Parathyroid adenoma (tissue), 2 donors: ENCODE data around the gene PRDM16.

ENCODE experiments used
- H2AFZ ChIP-seq: fragments of 300-600 bp; sonication (generic); one replicate; pipeline ENCODE4 v1.7.0; 2017; ENCODE audit warnings: antibody characterized with exemption, mild to moderate bottlenecking
- H3K27ac ChIP-seq: fragments of 300-600 bp; sonication (generic); one replicate; pipeline ENCODE4 v1.7.0; 2017
- H3K27me3 ChIP-seq: fragments of 300-600 bp; sonication (generic); one replicate; pipeline ENCODE4 v1.7.0; 2017; ENCODE audit warnings: low read length; ENCODE audit not compliant: control insufficient read depth, insufficient read depth
- H3K36me3 ChIP-seq: fragments of 300-600 bp; sonication (generic); one replicate; pipeline ENCODE4 v1.7.0; 2017; ENCODE audit warnings: low read length; ENCODE audit not compliant: control insufficient read depth, insufficient read depth
- H3K4me1 ChIP-seq: fragments of 300-600 bp; sonication (generic); one replicate; pipeline ENCODE4 v1.7.0; 2017; ENCODE audit warnings: control low read depth
- H3K4me2 ChIP-seq: fragments of 300-600 bp; sonication (generic); one replicate; pipeline ENCODE4 v1.7.0; 2017; ENCODE audit warnings: low read length
- H3K4me3 ChIP-seq: fragments of 300-600 bp; sonication (generic); one replicate; pipeline ENCODE4 v1.7.0; 2017; ENCODE audit warnings: low read depth, low read length
- H3K79me2 ChIP-seq: fragments of 300-600 bp; sonication (generic); one replicate; pipeline ENCODE4 v1.7.0; 2017; ENCODE audit warnings: control low read depth
- H3K9ac ChIP-seq: fragments of 300-600 bp; sonication (generic); one replicate; pipeline ENCODE4 v1.7.0; 2017; ENCODE audit warnings: mild to moderate bottlenecking
- H3K9me3 ChIP-seq: fragments of 300-600 bp; sonication (generic); one replicate; pipeline ENCODE4 v1.7.0; 2017; ENCODE audit warnings: low read length; ENCODE audit not compliant: control insufficient read depth
- CTCF ChIP-seq: fragments of 300-600 bp; sonication (generic); IDR thresholded peaks from one replicate; pipeline ENCODE4 v1.7.0; 2017; ENCODE audit warnings: antibody characterized with exemption, mild to moderate bottlenecking
- donor health status: primary hyperparathyroidism.

The PRDM16 gene

GRCh38 chr1:3249631-3250501 lies 180.9 kb downstream of the PRDM16 start:
- TF ChIP-seq CTCF, result no peak
- Histone ChIP-seq H3K4me1 (no peaks in the 10 kb centered on the region), H3K79me2 (no peaks in the 10 kb centered on the region), H3K9me3 (no peaks in the 10 kb centered on the region), H3K27me3 (peaks cover 5% of the 10 kb centered on the region), H3K4me2 (no peak overlapping the region), H3K27ac (no peak overlapping the region), H3K9ac (no peak overlapping the region), H3K36me3 (no peaks in the 10 kb centered on the region), H2AFZ (no peak overlapping the region), H3K4me3 (no peak overlapping the region)

GRCh38 chr1:3250624-3251023 lies 181.6 kb downstream of the PRDM16 start:
- Histone ChIP-seq H3K36me3 (no peaks in the 10 kb centered on the region), H3K79me2 (no peaks in the 10 kb centered on the region), H3K4me2 (no peak overlapping the region), H3K4me1 (no peaks in the 10 kb centered on the region), H3K9me3 (no peaks in the 10 kb centered on the region), H2AFZ (no peak overlapping the region), H3K4me3 (no peak overlapping the region), H3K9ac (no peak overlapping the region), H3K27me3 (peaks cover 5% of the 10 kb centered on the region), H3K27ac (no peak overlapping the region)
- no peak for TF ChIP-seq CTCF

- Histone ChIP-seq H3K79me2 (no peaks in the 10 kb centered on the region), H3K4me2 (no peak overlapping the region), H3K27ac (no peak overlapping the region), H2AFZ (no peak overlapping the region), H3K4me1 (no peaks in the 10 kb centered on the region), H3K9me3 (no peaks in the 10 kb centered on the region), H3K36me3 (no peaks in the 10 kb centered on the region), H3K27me3 (peaks cover 5% of the 10 kb centered on the region), H3K4me3 (no peak overlapping the region), H3K9ac (no peak overlapping the region)
- TF ChIP-seq CTCF, result no peak
These were observed 182.2 kb downstream of the PRDM16 start for GRCh38 chr1:3251099-3251806.

- H3K79me2 ChIP-seq, result no peaks in the 10 kb centered on the region
- H3K4me1 ChIP-seq, result no peaks in the 10 kb centered on the region
- H3K9me3 ChIP-seq, result no peaks in the 10 kb centered on the region
- no peak for TF ChIP-seq CTCF
- no peak overlapping the region for H3K4me3 ChIP-seq
- H3K27me3 ChIP-seq, result peaks cover 5% of the 10 kb centered on the region
- no peak overlapping the region for H3K4me2 ChIP-seq
- H3K36me3 ChIP-seq, result no peaks in the 10 kb centered on the region
- H3K27ac ChIP-seq, result no peak overlapping the region
- H2AFZ ChIP-seq, result no peak overlapping the region
- H3K9ac ChIP-seq, result no peak overlapping the region
These were observed 182.9 kb downstream of the PRDM16 start for GRCh38 chr1:3251807-3252428.
